HL-60 (cell line): Measurements from ENCODE around the gene CBX3.

Experiments used
- DNase-seq, 2 experiments: peaks; one replicate each; pipeline ENCODE4 v3.0.0-alpha.2; 2010 to 2020; ENCODE audit warnings: low read depth in 1 of 2, low spot score in 1 of 2
- H3K27ac ChIP-seq: fragments of 250-450 bp; sonication (Bioruptor Pico); replicated peaks from 2 replicates; pipeline ENCODE4 v1.5.1; 2020; ENCODE audit warnings: mild to moderate bottlenecking, moderate library complexity
- H3K27me3 ChIP-seq: fragments of 250-450 bp; sonication (Bioruptor Pico); 2 replicates; pipeline ENCODE4 v1.5.1; 2021; ENCODE audit warnings: mild to moderate bottlenecking, moderate library complexity; ENCODE audit not compliant: insufficient read depth, poor library complexity, severe bottlenecking
- H3K4me3 ChIP-seq: replicated peaks from 2 replicates; pipeline ENCODE4 v1.5.1; 2011; ENCODE audit warnings: mild to moderate bottlenecking, control low read depth, low read length; ENCODE audit not compliant: insufficient read depth
- CTCF ChIP-seq: IDR thresholded peaks from one replicate; pipeline ENCODE4 v1.5.1; 2011; ENCODE audit warnings: low read length, control low read depth, inconsistent platforms; ENCODE audit not compliant: insufficient read depth
- GABPA ChIP-seq: IDR thresholded peaks from 2 replicates; pipeline ENCODE4 v1.6.1; 2012; ENCODE audit warnings: low read depth
- POLR2AphosphoS5 ChIP-seq: IDR thresholded peaks from 2 replicates; pipeline ENCODE4 v1.6.1; 2012; ENCODE audit warnings: low read depth
- SPI1 ChIP-seq: IDR thresholded peaks from 2 replicates; pipeline ENCODE4 v1.6.1; 2012; ENCODE audit warnings: low read depth, mild to moderate bottlenecking, borderline replicate concordance
- TF ChIP-seq, protein P1 (sequence below): IDR thresholded peaks from 2 replicates; pipeline ENCODE4 v1.6.1; 2012; ENCODE audit warnings: low read depth; ENCODE audit not compliant: insufficient replicate concordance

The CBX3 gene

DNA sequence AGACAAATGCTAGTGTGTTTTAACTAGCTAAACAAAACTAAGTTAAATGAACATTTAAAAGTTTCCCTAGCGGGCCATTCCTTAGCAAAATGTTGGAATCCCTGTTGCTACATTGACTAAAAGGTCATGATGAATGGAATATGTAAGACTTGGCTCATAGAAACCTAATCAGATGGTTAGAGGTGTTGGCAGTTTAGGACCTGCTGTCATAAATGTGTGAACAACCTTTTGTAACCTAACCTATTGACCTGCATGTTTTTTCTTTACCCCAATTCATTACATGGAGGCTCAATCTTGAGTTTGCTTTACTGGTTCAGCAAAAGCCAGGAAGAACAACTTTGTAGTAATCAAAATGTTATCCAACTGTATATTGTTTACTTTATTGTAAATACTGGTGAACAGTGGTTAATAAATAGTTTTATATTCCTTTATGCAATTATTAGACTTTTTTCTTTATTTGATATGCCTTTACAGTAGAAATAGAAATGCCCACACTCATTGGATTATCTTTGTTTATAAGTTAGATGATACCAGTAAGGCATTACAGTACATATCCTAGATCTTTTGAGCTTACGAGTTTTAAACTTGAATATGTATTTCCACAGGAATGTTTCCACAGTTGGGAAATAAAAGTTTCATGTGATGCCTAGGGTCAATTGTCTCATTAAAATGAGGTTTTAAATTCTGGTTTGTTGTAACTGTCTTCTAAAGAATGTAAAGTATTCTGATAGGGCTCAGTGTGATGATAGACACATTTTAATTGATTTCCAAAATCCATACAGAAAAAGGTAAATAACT, 11.6 kb downstream of the CBX3 start:
- TF ChIP-seq CTCF (no peak), POLR2AphosphoS5 (0 out of 2 replicates have a peak, but pooled peaks have one; percentile 31), GABPA (no peak), SPI1 (no peak)
- TF ChIP-seq, protein P1, sequence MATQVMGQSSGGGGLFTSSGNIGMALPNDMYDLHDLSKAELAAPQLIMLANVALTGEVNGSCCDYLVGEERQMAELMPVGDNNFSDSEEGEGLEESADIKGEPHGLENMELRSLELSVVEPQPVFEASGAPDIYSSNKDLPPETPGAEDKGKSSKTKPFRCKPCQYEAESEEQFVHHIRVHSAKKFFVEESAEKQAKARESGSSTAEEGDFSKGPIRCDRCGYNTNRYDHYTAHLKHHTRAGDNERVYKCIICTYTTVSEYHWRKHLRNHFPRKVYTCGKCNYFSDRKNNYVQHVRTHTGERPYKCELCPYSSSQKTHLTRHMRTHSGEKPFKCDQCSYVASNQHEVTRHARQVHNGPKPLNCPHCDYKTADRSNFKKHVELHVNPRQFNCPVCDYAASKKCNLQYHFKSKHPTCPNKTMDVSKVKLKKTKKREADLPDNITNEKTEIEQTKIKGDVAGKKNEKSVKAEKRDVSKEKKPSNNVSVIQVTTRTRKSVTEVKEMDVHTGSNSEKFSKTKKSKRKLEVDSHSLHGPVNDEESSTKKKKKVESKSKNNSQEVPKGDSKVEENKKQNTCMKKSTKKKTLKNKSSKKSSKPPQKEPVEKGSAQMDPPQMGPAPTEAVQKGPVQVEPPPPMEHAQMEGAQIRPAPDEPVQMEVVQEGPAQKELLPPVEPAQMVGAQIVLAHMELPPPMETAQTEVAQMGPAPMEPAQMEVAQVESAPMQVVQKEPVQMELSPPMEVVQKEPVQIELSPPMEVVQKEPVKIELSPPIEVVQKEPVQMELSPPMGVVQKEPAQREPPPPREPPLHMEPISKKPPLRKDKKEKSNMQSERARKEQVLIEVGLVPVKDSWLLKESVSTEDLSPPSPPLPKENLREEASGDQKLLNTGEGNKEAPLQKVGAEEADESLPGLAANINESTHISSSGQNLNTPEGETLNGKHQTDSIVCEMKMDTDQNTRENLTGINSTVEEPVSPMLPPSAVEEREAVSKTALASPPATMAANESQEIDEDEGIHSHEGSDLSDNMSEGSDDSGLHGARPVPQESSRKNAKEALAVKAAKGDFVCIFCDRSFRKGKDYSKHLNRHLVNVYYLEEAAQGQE, result no peak
- H3K27ac ChIP-seq, result no peak overlapping the region
- no peak for DNase-seq
- H3K27me3 ChIP-seq, result no peaks in the 10 kb centered on the region
- no peak overlapping the region for H3K4me3 ChIP-seq

DNA sequence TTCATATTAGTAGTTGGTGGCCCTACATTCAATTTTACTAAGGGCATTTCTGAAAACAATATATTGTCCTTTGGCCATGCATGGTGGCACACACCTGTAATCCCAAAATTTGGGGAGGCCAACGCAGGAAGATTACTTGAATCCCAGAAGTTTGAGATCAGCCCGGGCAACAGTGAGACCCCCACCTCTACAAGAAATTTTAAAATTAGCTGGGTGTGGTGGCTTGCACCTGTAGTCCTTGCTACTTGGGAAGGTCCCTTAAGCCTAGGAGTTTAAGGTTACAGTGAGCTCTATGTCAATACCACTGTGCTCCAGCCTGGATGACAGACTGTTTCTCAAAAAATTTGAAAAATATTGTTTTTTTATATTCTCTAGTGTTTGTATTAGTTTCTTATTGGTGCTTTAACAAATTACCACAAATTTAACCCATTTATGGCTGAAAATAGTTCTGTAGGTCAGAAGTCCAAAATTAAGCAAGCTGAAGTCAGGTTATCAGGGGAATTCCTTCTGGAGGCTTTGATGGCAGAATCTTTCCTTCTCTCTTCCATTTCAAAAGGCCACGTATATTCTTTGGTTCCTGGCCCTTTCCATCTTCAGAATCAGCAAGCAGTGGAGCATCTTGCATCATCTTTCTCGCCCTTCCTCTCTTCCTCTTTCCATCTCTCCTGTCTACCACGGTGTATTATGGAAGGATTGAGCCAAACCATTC, 12.4 kb downstream of the CBX3 start:
- H3K27me3 ChIP-seq, result no peaks in the 10 kb centered on the region
- peak; percentile 85 for TF ChIP-seq SPI1
- TF ChIP-seq GABPA, result no peak
- TF ChIP-seq, protein P1, result no peak
- H3K4me3 ChIP-seq, result no peak overlapping the region
- peak; percentile 28 to 43 for DNase-seq
- no peak overlapping the region for H3K27ac ChIP-seq

DNA sequence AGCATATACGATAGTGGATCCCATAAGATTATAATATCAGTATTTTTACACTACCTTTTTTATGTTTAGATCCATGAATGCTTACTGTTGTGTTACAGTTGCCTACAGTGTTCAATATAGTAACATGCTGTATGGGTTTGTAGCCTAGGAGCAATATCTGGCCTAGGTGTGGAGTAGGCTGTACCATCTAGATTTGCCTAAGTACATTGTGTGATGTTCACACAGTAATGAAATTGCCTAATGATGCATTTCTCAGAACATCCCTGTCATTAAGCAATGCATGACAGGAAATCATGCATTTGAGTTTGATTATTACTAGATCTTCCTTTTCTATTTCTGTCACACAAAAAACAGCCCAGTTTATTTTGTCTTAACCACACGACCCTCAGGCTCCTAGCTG, 14.5 kb downstream of the CBX3 start:
- H3K27ac ChIP-seq, result no peak overlapping the region
- TF ChIP-seq CTCF (no peak), POLR2AphosphoS5 (no peak)
- no peak for DNase-seq
- no peaks in the 10 kb centered on the region for H3K27me3 ChIP-seq
- no peak overlapping the region for H3K4me3 ChIP-seq

GRCh38 chr7:26224359-26224758, 22.8 kb downstream of the CBX3 start:
- TF ChIP-seq, protein P1, result no peak
- TF ChIP-seq CTCF (no peak), SPI1 (no peak), GABPA (no peak), POLR2AphosphoS5 (no peak)
- Histone ChIP-seq H3K4me3 (no peak overlapping the region), H3K27ac (no peak overlapping the region), H3K27me3 (no peaks in the 10 kb centered on the region)
- DNase-seq, result no peak
